Bone marrow (tissue), 2 donors: ENCODE data around the gene ESYT1.
"Not testable (repeated sequence)": the region's sequence is repeated elsewhere in the genome, so short reads cannot be mapped to it uniquely, and the experiment has no call there.

Experiments used
- DNase-seq, 2 donors: peaks; one replicate each; lab custom pipeline; 2025; lab: John Stamatoyannopoulos, UW

ESYT1 gene

GRCh38 chr12:56155256-56155845 lies 27.3 kb downstream of the ESYT1 start:
- no peak for DNase-seq

GRCh38 chr12:56156464-56157200 lies 28.6 kb downstream of the ESYT1 start:
- not testable (repeated sequence) for DNase-seq

- peak; percentile 80 to 81 for DNase-seq
Measured at GRCh38 chr12:56157201-56158028, 29.3 kb downstream of the ESYT1 start.

- peak; percentile 80 to 89 for DNase-seq
Measured at GRCh38 chr12:56158029-56158925, 30.2 kb downstream of the ESYT1 start, which contains the start of gene MYL6. Gene MYL6 (plus strand): TSS chr12:56158359. CDS start chr12:56158402, 43 bp downstream.

- DNase-seq = no peak
Measured at GRCh38 chr12:56158926-56159461, 30.9 kb downstream of the ESYT1 start.

GRCh38 chr12:56159482-56160192 lies 31.6 kb downstream of the ESYT1 start:
- no peak for DNase-seq

GRCh38 chr12:56160193-56160763 lies 32.2 kb downstream of the ESYT1 start:
- DNase-seq = peak in 1 of 2 donors; percentile 18

- no peak for DNase-seq
Measured at GRCh38 chr12:56160894-56161689, 33.0 kb downstream of the ESYT1 start.

- no peak for DNase-seq
Measured at GRCh38 chr12:56161690-56162351, 33.8 kb downstream of the ESYT1 start.

- DNase-seq = no peak
Measured at GRCh38 chr12:56162468-56163290, 34.6 kb downstream of the ESYT1 start.

GRCh38 chr12:56163533-56164344 lies 35.7 kb downstream of the ESYT1 start:
- no peak for DNase-seq

- no peak for DNase-seq
Measured at GRCh38 chr12:56164345-56164729, 36.3 kb downstream of the ESYT1 start.

GRCh38 chr12:56165369-56165768 lies 37.3 kb downstream of the ESYT1 start:
- no peak for DNase-seq

GRCh38 chr12:56169229-56169759 lies 41.2 kb downstream of the ESYT1 start:
- no peak for DNase-seq

GRCh38 chr12:56172839-56173238 lies 44.8 kb downstream of the ESYT1 start:
- DNase-seq = no peak

- no peak for DNase-seq
Measured at GRCh38 chr12:56178347-56178746, 50.3 kb downstream of the ESYT1 start.

- DNase-seq = no peak
Measured at GRCh38 chr12:56186957-56187356, 58.9 kb downstream of the ESYT1 start.
